GM23248 (cell line): ENCODE measurements around the gene P2RY1. TPM values are rescaled to one million over a fixed set of nuclear protein-coding genes. Genes with fewer than 3 reads are reported as not detected.

Experiments used
- DNase-seq: peaks from one replicate; pipeline ENCODE4 v3.0.0-alpha.2; 2015
- H2AFZ ChIP-seq: fragments of 200-600 bp; sonication (generic); 2 replicates; pipeline ENCODE4 v1.6.1; 2016; ENCODE audit warnings: antibody characterized with exemption
- H3F3A ChIP-seq: fragments of 200-600 bp; sonication (generic); 2 replicates; pipeline ENCODE4 v1.6.1; 2016; ENCODE audit warnings: mild to moderate bottlenecking, antibody characterized with exemption, mixed run types; ENCODE audit not compliant: insufficient read depth
- H3K27ac ChIP-seq: fragments of 200-600 bp; sonication (generic); 2 replicates; pipeline ENCODE4 v1.5.1; 2016; ENCODE audit warnings: mild to moderate bottlenecking
- H3K27me3 ChIP-seq: fragments of 200-600 bp; sonication (generic); replicated peaks from 2 replicates; pipeline ENCODE4 v1.6.1; 2016; ENCODE audit warnings: mild to moderate bottlenecking; ENCODE audit not compliant: insufficient read depth
- H3K36me3 ChIP-seq: fragments of 200-600 bp; sonication (generic); 2 replicates; pipeline ENCODE4 v1.6.1; 2016; ENCODE audit warnings: low read depth, mild to moderate bottlenecking
- H3K4me1 ChIP-seq: fragments of 200-600 bp; sonication (generic); 2 replicates; pipeline ENCODE4 v1.6.1; 2016; ENCODE audit warnings: mild to moderate bottlenecking; ENCODE audit not compliant: insufficient read depth
- H3K4me2 ChIP-seq: fragments of 200-600 bp; sonication (generic); one replicate; pipeline ENCODE4 v1.6.1; 2016; ENCODE audit warnings: mild to moderate bottlenecking; ENCODE audit not compliant: unreplicated experiment
- H3K4me3 ChIP-seq: fragments of 200-600 bp; sonication (generic); 2 replicates; pipeline ENCODE4 v1.5.1; 2016; ENCODE audit warnings: mild to moderate bottlenecking
- H3K79me2 ChIP-seq: fragments of 200-600 bp; sonication (generic); 2 replicates; pipeline ENCODE4 v1.6.1; 2016; ENCODE audit warnings: mild to moderate bottlenecking; ENCODE audit not compliant: insufficient read depth
- H3K9ac ChIP-seq: fragments of 200-600 bp; sonication (generic); 2 replicates; pipeline ENCODE4 v1.6.1; 2016; ENCODE audit warnings: mild to moderate bottlenecking
- H3K9me2 ChIP-seq: fragments of 200-600 bp; sonication (generic); 2 replicates; pipeline ENCODE4 v1.6.1; 2016; ENCODE audit warnings: mixed run types, mild to moderate bottlenecking, moderate library complexity; ENCODE audit not compliant: insufficient read depth
- H3K9me3 ChIP-seq: fragments of 200-600 bp; sonication (generic); one replicate; pipeline ENCODE4 v1.6.1; 2017; ENCODE audit warnings: low read depth
- H4K20me1 ChIP-seq: fragments of 200-600 bp; sonication (generic); 2 replicates; pipeline ENCODE4 v1.6.0; 2016; ENCODE audit not compliant: insufficient read depth
- EZH2 ChIP-seq: fragments of 200-600 bp; sonication (generic); IDR thresholded peaks from 2 replicates; pipeline ENCODE4 v1.6.1; 2018; ENCODE audit warnings: antibody characterized with exemption, mild to moderate bottlenecking; ENCODE audit not compliant: insufficient read depth, poor library complexity, severe bottlenecking
- EZH2phosphoT487 ChIP-seq: fragments of 200-600 bp; sonication (generic); IDR thresholded peaks from 2 replicates; pipeline ENCODE4 v1.6.1; 2018; ENCODE audit warnings: antibody characterized with exemption, moderate library complexity, mild to moderate bottlenecking, low read depth; ENCODE audit not compliant: insufficient read depth
- WGBS, 2 experiments: methylation state at CpG; one replicate each; pipeline ENCODE4 v1.1.6; 2015 to 2017; ENCODE audit warnings: low lambda C conversion rate in 2 of 2, low coverage in 1 of 2; ENCODE audit errors: missing lambda C conversion rate in 2 of 2; 5-methylcytosine and 5-hydroxymethylcytosine counted together
- in situ Hi-C: fragments of 300-500 bp; cut with MboI; formaldehyde crosslinking; loops from 2 replicates; pipeline ENCODE4 v1.15.0; 2020
- polyA plus RNA-seq: library from polyadenylated mRNA; unstranded; fragments of >200 nt; fragmentation: Nextera tagmentation; extraction: Ambion mirVana; gene quantifications from 2 replicates; pipeline ENCODE4 v1.2.1, GENCODE V29; 2016
- total RNA-seq: library from RNA; depleted of rRNA; stranded (reverse); fragments of >200 nt; shearing (Covaris generic); gene quantifications from 2 replicates; pipeline ENCODE4 v1.2.3, GENCODE V29; 2014

P2RY1 gene
- total and polyA plus RNA-seq, 2 experiments from 2014 or later, result 0.09 to 0.22 TPM

- in situ Hi-C loops, result no loop called here
- Histone ChIP-seq H3K36me3 (no peaks in the 10 kb centered on the region), H3K27ac (no peak overlapping the region), H2AFZ (no peak overlapping the region), H3K27me3 (no peaks in the 10 kb centered on the region), H3K4me3 (no peak overlapping the region), H4K20me1 (no peaks in the 10 kb centered on the region), H3K9me3 (no peaks in the 10 kb centered on the region), H3K4me1 (no peaks in the 10 kb centered on the region), H3K9me2 (0 out of 2 replicates have a peak, but pooled peaks cover 6% of the 10 kb centered on the region), H3K9ac (no peak overlapping the region), H3K79me2 (no peaks in the 10 kb centered on the region), H3F3A (no peaks in the 10 kb centered on the region), H3K4me2 (no peak overlapping the region)
- DNase-seq, result no peak
- WGBS, 2 experiments, result 91 to 92% methylated on average over 3 of the region's 3 CpGs
- no peak for TF ChIP-seq EZH2phosphoT487
- no peak for TF ChIP-seq EZH2
Observed at GRCh38 chr3:152827313-152827712, 7.6 kb upstream of the P2RY1 start.

DNA sequence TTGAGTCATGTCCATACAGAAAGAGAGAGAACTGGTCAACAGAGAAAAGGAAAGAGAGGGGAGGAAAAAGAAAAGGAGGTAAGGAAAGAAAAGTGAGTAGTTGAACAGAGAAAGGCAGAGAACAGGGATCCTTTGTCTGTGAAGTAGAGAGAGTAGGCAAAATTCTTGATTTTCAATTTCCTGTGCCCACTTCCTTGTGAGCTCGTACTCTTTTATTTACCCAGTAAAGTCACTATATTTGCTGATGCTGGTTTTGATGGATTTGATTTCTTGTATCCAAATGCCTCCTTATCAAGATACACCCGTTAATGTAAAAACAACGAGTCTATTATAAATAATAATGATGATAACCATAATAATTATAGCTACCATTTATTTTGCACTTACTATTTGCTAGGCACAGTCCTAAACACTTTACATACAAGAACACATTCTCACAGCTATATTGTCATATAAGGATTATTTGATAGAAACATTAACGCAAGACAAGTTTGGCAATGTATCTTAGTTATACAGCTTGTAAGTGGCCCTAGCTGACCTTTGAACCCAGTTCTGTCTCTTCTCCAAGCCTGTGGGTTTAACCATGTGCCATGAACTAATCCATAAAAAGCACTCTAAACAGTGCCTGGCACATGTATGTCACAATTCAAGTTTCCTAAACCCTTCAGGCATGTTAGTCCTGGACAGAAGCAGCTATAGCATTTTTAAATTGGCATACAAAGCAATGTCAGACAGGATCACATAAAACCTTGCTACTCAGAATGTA is 6.7 kb upstream of the P2RY1 start:
- Histone ChIP-seq H3K4me1 (no peaks in the 10 kb centered on the region), H3K4me3 (no peak overlapping the region), H2AFZ (no peak overlapping the region), H4K20me1 (no peaks in the 10 kb centered on the region), H3K27me3 (no peaks in the 10 kb centered on the region; the same call in 1 of the 2 replicates), H3K79me2 (no peaks in the 10 kb centered on the region), H3K36me3 (no peaks in the 10 kb centered on the region), H3K9me3 (no peaks in the 10 kb centered on the region), H3K27ac (no peak overlapping the region), H3F3A (no peaks in the 10 kb centered on the region), H3K4me2 (no peak overlapping the region), H3K9me2 (0 out of 2 replicates have a peak, but pooled peaks cover 6% of the 10 kb centered on the region), H3K9ac (no peak overlapping the region)
- in situ Hi-C loops, result no loop called here
- TF ChIP-seq EZH2 (no peak), EZH2phosphoT487 (no peak)
- WGBS, 2 experiments, result 85 to 86% methylated on average over 4 of the region's 4 CpGs
- no peak for DNase-seq

GRCh38 chr3:152830245-152830644 is 4.7 kb upstream of the P2RY1 start:
- in situ Hi-C loops, result no loop called here

DNA sequence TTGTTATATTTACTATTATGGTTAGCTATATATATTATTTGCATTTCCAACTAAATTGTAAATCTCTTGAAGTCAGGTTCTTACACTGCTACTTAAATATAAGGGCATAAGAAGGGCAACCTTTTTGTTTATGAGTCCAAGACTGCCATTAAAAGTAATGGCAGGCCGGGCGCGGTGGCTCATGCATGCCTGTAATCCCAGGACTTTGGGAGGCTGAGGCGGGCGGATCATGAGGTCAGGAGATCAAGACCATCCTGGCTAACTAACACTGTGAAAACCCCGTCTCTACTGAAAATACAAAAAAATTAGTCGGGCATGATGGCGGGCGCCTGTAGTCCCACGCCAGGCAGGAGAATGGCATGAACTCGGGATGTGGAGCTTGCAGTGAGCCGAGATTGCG is 2.9 kb upstream of the P2RY1 start:
- H3K79me2 ChIP-seq, result no peaks in the 10 kb centered on the region
- no peaks in the 10 kb centered on the region for H3F3A ChIP-seq
- H3K9me2 ChIP-seq, result no peaks in the 10 kb centered on the region
- H3K27ac ChIP-seq, result no peak overlapping the region
- no peak for TF ChIP-seq EZH2
- no peak for TF ChIP-seq EZH2phosphoT487
- no peaks in the 10 kb centered on the region for H3K4me1 ChIP-seq
- no peak for DNase-seq
- H3K36me3 ChIP-seq, result no peaks in the 10 kb centered on the region
- H3K9me3 ChIP-seq, result no peaks in the 10 kb centered on the region
- in situ Hi-C loops, result no loop called here
- H3K27me3 ChIP-seq, result peaks cover 13% of the 10 kb centered on the region
- no peak overlapping the region for H3K9ac ChIP-seq
- 88 to 89% methylated on average over 13 of the region's 13 CpGs for whole genome bisulfite sequencing, 2 experiments
- H4K20me1 ChIP-seq, result no peaks in the 10 kb centered on the region
- no peak overlapping the region for H3K4me3 ChIP-seq
- H2AFZ ChIP-seq, result no peak overlapping the region
- no peak overlapping the region for H3K4me2 ChIP-seq

More at GRCh38 chr3:152830245-152830644, 4.7 kb upstream of the P2RY1 start:
- Histone ChIP-seq H3K9ac (no peak overlapping the region), H3K27me3 (no peaks in the 10 kb centered on the region; the same call in 1 of the 2 replicates), H3K9me3 (no peaks in the 10 kb centered on the region), H3K27ac (no peak overlapping the region), H3K9me2 (no peaks in the 10 kb centered on the region), H4K20me1 (no peaks in the 10 kb centered on the region), H2AFZ (no peak overlapping the region), H3F3A (no peaks in the 10 kb centered on the region), H3K4me1 (no peaks in the 10 kb centered on the region), H3K4me2 (no peak overlapping the region), H3K79me2 (no peaks in the 10 kb centered on the region), H3K36me3 (no peaks in the 10 kb centered on the region), H3K4me3 (no peak overlapping the region)
- DNase-seq, result no peak
- TF ChIP-seq EZH2phosphoT487 (no peak), EZH2 (no peak)

DNA sequence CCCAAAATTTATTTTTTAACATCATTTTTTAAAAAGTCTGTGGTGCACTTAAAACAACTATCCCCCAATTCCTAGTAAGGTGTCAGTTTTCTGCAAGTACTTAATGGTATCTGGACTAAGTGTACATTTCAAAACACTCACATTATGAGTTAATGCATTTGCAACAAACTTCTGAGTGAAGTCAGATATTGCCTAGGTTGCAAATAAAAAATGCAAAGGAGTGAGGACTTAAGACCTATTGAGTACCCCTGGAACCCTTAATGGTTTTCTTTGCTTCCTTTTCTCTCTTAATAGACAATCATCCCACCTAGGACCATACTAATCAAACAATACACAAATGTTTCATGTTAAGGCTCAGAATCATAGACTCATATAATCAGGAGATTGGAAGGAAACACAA is 1.8 kb upstream of the P2RY1 start:
- Histone ChIP-seq H3F3A (no peaks in the 10 kb centered on the region), H3K9me2 (no peaks in the 10 kb centered on the region), H3K9me3 (no peaks in the 10 kb centered on the region), H2AFZ (no peak overlapping the region), H3K79me2 (no peaks in the 10 kb centered on the region), H3K4me1 (no peaks in the 10 kb centered on the region), H4K20me1 (no peaks in the 10 kb centered on the region), H3K9ac (no peak overlapping the region), H3K27ac (no peak overlapping the region), H3K36me3 (no peaks in the 10 kb centered on the region), H3K4me2 (no peak overlapping the region), H3K4me3 (no peak overlapping the region), H3K27me3 (peaks cover 24% of the 10 kb centered on the region)
- no peak for TF ChIP-seq EZH2
- no peak for TF ChIP-seq EZH2phosphoT487
- DNase-seq, result no peak
- in situ Hi-C loops, result no loop called here
